Cardiac fibroblast (primary cell): Measurements from ENCODE around the gene CWC25.

Source experiments
- DNase-seq, 2 donors: peaks; one replicate each; pipeline versions ENCODE4 v3.0.0 to v3.0.0-alpha.2; 2010; ENCODE audit warnings: low read depth in 2 of 2
- H3K4me3 ChIP-seq, 2 donors: replicated peaks in 1 of 2; 1 replicate in 1 of 2; 2 replicates in 1 of 2; pipeline ENCODE4 v1.5.1; 2011; ENCODE audit warnings: low read depth in 2 of 2, low read length in 2 of 2, mild to moderate bottlenecking in 2 of 2, moderate library complexity in 1 of 2
- CTCF ChIP-seq: IDR thresholded peaks from one replicate; pipeline ENCODE4 v1.5.1; 2011; ENCODE audit warnings: low read depth, mild to moderate bottlenecking, low read length, inconsistent platforms

CWC25 gene

DNA sequence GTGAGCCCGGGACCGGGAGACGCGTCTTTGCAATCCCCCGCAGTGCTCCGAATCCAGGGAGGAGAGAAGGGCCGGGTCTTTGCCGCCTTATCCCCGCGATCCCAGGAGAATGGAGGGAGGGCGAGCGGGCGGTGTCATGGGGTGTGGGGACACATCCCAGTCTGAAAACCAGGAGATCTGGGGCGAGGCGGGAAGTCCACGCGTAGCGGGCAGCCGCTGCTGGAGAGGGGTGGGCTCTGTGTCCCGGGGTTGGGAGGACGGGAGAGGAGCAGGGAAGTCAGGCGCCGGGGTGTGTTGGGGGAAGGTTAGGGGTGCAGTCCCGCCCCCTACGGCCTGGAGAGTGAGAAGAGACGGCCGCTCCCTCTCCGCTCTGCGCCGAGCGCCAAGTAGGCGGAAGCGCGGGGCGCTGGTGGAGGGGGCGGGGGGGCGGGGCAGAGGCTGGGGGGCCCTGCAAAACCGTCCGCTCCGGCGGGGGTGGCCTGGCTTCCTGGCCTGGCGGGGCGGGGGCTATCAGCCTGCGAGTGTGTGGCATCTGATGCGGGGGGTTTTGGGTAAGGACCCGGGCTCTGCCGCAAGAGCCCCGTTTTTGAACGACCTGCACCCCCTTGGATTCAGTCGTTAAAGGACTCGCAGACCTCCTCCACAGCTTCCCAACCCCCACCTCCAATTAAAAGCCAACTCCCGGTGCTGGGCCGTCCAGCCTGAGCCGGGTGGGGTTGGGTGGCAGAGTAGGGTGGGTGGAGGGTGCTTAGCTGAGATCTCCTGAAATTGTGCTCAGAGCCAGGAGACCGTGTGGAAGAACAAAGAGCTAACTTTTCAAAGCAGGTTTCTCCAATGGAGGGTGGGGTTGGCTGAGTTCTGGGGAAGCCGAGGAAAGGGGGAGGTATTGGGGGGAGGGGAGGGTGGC lies 45.4 kb upstream of the CWC25 start:
- no peak for TF ChIP-seq CTCF
- peak; percentile 57 to 64 for DNase-seq
- peak overlapping the region; percentile 99 for H3K4me3 ChIP-seq

DNA sequence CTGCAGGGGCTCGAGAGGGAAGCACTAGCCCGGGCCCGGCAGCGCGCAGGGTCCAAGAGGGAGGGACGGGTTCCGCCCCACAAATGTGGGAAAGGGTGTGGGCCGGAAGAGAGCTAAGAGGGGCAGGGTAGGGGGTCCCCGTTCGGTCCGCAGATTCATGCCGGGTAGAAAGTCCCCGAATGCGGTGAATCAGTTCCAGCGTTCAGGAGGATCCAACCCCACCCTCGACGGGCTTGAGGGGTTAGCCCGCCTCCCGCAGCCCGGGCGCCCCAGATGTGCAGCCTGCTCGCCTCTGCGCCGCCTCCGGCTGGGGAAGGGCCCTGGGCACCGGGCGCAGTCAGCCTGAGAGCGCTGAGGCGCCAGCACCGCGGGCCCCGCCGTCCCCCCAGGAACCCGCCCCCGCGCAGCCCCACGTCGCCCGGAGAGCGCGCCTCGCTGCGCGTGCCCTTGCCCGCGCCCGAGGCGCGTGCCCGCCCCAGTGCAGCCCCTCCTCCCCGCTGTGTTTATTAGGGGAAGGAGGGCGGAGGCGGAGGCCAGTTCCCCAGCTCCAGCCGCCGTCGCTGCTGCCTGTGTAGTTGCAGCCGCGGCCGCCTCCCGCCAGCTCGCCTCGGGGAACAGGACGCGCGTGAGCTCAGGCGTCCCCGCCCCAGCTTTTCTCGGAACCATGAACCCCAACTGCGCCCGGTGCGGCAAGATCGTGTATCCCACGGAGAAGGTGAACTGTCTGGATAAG lies 44.6 kb upstream of the CWC25 start, which contains the start of gene LASP1:
Gene LASP1 (plus strand): TSS at position 533 of the 733 bp plus-strand sequence. CDS start 132 bp downstream, at position 665.
- DNase-seq: peak; percentile 86 to 93
- no peak for TF ChIP-seq CTCF
- peak within 1 kb of the TSS; percentile 99 for H3K4me3 ChIP-seq

- peak overlapping the region; percentile 75 to 99 for H3K4me3 ChIP-seq
- TF ChIP-seq CTCF: peak; percentile 25
- peak; percentile 92 to 94 for DNase-seq
Measured at GRCh38 chr17:38868817-38869525, 43.9 kb upstream of the CWC25 start.

DNA sequence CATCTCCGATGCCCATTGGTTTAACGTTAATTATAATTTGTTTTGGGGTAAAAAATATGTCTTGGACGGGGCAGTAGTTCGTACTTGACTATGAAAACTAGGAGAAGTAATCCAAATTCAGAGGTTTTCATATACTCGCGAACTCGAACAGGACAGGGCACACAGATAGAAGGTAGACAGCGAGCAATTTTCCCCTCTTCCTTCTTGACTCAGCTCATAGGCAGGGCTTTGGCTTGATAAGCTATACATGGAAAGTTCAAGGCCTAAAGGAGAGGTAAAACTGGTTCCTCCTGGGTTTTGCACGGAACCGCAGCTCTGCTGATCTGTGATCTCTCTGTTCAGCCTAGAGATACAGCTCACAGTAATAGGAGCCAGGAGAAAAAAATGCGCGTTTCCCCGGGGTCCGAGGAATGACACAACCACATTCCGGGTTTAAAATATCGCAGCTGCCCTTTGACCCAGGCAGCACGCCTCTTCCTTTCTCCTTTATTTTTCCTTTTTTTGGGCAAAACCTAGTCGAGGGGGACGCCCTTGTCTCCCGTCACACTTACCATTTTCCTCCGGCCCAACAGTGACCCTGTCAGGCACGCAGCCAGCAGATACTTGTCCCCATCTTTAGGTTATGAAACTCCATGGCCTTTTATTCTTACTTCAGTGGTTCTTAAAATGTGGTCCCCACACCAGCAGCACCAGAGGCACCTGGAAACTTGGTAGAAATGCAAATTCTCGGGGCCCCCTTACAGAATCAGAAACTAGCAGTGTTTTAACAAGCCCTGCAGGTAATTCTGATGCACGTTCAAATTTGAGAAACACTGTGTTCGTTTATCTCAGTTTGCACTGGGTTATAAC lies 43.1 kb upstream of the CWC25 start:
- no peak for TF ChIP-seq CTCF
- H3K4me3 ChIP-seq: peak overlapping the region; percentile 75 to 99
- peak; percentile 81 to 83 for DNase-seq

DNA sequence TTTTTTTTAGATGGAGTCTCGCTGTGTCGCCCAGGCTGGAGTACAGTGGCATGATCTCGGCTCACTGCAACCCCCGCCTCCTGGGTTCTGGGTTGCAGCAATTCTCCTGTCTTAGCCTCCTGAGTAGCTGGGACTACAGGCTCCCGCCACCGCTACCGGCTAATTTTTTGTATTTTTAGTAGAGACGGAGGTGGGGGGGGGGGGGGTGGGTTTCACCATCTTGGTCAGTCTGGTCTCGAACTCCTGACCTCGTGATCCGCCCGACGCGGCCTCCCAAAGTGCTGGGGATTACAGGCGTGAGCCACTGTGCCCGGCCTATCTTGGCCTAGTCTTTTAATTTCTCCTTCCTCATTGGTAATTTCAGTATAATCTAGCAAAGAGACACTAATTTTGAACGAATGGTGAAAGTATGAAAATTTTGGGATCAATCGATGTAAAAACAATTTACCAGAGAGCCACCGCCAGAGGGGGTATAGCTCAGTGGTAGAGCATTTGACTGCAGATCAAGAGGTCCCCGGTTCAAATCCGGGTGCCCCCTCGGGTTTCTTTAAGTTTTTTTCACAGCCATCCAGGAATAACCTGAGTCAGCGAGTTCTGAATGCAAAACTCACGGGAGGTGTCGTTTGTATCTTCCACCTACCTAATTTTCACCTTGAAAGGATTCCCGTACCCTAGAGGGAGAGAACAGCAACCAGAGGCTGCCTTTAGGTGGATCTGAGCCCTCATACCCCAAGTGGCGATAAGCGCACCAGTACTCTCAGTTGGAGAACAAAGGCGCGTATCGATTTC lies 42.3 kb upstream of the CWC25 start:
- peak; percentile 76 to 89 for DNase-seq
- TF ChIP-seq CTCF: no peak
- peak overlapping the region; percentile 9 to 99 for H3K4me3 ChIP-seq
